ENCODE data around the gene PRKCB.
"Not testable (repeated sequence)": the region's sequence is repeated elsewhere in the genome, so short reads cannot be mapped to it uniquely, and the experiment has no call there.

PRKCB gene

DNA sequence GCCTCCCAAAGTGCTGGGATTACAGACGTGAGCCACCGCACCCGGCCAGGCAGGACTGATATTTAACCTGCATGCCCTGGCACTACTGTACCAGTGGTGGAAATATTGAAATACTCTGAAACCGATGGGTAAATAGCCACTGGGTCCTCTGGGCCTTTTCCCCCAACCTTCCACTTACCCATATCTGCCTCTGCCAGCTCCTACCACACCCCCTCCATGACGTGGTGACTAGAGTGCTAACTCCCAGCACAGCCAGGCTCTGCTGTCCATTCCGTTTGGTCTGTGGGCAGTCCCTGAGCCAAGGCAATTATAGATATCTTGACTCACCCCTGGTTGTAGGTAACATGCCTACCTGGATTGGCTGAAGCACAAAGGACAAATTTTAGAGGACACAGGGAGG is 187.8 kb downstream of the PRKCB start:
- no peak overlapping the region for H2AFZ ChIP-seq (ENCODE audit: low read depth, low read length, severe bottlenecking)
- TF ChIP-seq, protein P1, sequence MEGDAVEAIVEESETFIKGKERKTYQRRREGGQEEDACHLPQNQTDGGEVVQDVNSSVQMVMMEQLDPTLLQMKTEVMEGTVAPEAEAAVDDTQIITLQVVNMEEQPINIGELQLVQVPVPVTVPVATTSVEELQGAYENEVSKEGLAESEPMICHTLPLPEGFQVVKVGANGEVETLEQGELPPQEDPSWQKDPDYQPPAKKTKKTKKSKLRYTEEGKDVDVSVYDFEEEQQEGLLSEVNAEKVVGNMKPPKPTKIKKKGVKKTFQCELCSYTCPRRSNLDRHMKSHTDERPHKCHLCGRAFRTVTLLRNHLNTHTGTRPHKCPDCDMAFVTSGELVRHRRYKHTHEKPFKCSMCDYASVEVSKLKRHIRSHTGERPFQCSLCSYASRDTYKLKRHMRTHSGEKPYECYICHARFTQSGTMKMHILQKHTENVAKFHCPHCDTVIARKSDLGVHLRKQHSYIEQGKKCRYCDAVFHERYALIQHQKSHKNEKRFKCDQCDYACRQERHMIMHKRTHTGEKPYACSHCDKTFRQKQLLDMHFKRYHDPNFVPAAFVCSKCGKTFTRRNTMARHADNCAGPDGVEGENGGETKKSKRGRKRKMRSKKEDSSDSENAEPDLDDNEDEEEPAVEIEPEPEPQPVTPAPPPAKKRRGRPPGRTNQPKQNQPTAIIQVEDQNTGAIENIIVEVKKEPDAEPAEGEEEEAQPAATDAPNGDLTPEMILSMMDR (IDR thresholded peaks at IDR 0.05; ENCODE audit: insufficient read depth, low read length, poor library complexity, severe bottlenecking) = no peak
- TF ChIP-seq EZH2phosphoT487 (conservative IDR thresholded peaks at IDR 0.05; ENCODE audit: low read length) = no peak
- H3K36me3 ChIP-seq (ENCODE audit: low read length) = no peaks in the 10 kb centered on the region
- H4K20me1 ChIP-seq (ENCODE audit: low read depth, low read length) = no peaks in the 10 kb centered on the region; the same call in 1 of the 2 replicates
- H3F3A ChIP-seq (ENCODE audit: insufficient read depth) = no peaks in the 10 kb centered on the region
- no peaks in the 10 kb centered on the region for H3K9me2 ChIP-seq (replicated peaks; ENCODE audit: insufficient read depth, low read length)
- no peak overlapping the region for H3K9ac ChIP-seq (ENCODE audit: low read length)
- no peak overlapping the region for H3K4me3 ChIP-seq (ENCODE audit: insufficient read depth, low read length, poor library complexity, severe bottlenecking)
- H3K9me3 ChIP-seq (ENCODE audit: insufficient read depth, low read length) = no peaks in the 10 kb centered on the region
- H3K4me2 ChIP-seq (ENCODE audit: low read depth, low read length, poor library complexity, severe bottlenecking) = no peak overlapping the region
- H3K79me2 ChIP-seq (ENCODE audit: insufficient read depth, low read length) = no peaks in the 10 kb centered on the region
- H3K27me3 ChIP-seq (ENCODE audit: low read length) = no peaks in the 10 kb centered on the region
- H3K27ac ChIP-seq (ENCODE audit: low read depth, low read length) = no peak overlapping the region

DNA sequence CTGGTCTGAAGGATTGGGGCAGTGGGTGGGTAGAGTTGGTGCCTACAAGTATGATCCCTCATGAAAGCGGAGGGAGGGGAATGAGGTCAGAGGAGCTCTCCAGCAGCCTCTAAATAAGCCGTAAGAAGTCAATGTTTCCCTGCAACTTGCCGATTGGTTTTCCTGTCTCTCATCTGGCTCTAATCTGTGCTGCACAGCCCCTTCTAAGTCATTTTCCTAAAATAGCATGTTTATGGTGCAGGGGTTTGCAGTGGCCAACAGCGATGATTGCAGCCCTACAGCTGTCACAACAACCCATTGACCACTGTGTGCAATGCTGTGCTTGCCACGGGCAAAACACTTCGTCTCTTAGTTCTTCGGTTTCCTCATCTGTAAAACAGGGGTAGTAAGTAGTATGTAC is 189.2 kb downstream of the PRKCB start:
- Histone ChIP-seq H3K27ac (ENCODE audit: low read depth, low read length) (no peak overlapping the region), H3K9me2 (replicated peaks; ENCODE audit: insufficient read depth, low read length) (no peaks in the 10 kb centered on the region), H4K20me1 (ENCODE audit: low read depth, low read length) (no peaks in the 10 kb centered on the region; the same call in 1 of the 2 replicates)

DNA sequence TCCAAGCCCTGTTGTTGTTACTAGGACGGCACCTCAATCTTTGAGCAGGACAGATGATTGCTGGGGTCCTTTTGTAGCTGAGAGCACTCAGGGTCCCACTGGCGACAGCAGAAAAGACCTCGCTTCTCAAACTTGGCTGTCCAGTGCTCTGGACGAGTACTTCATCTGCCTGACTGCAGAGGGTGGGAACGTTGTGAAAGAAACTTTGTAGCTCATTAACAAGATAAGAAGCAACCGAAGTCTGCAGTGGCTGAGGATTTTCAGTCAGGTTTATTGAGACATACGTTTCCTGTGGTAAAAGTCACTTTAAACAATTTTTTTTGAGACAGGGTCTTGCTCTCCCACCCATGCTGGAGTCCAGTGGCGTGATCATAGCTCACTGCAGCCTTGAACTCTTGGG is 191.7 kb downstream of the PRKCB start:
- Histone ChIP-seq H3K27me3 (ENCODE audit: low read length) (no peaks in the 10 kb centered on the region), H3K36me3 (ENCODE audit: low read length) (no peaks in the 10 kb centered on the region), H3K4me3 (ENCODE audit: insufficient read depth, low read length, poor library complexity, severe bottlenecking) (no peak overlapping the region), H2AFZ (ENCODE audit: low read depth, low read length, severe bottlenecking) (no peak overlapping the region), H3K27ac (ENCODE audit: low read depth, low read length) (no peak overlapping the region), H4K20me1 (ENCODE audit: low read depth, low read length) (no peaks in the 10 kb centered on the region), H3F3A (ENCODE audit: insufficient read depth) (no peaks in the 10 kb centered on the region), H3K9me2 (replicated peaks; ENCODE audit: insufficient read depth, low read length) (no peaks in the 10 kb centered on the region), H3K9me3 (ENCODE audit: insufficient read depth, low read length) (no peaks in the 10 kb centered on the region), H3K9ac (ENCODE audit: low read length) (no peak overlapping the region), H3K4me2 (ENCODE audit: low read depth, low read length, poor library complexity, severe bottlenecking) (no peak overlapping the region), H3K79me2 (ENCODE audit: insufficient read depth, low read length) (no peaks in the 10 kb centered on the region)
- TF ChIP-seq EZH2phosphoT487 (conservative IDR thresholded peaks at IDR 0.05; ENCODE audit: low read length) = no peak
- TF ChIP-seq, protein P1 (IDR thresholded peaks at IDR 0.05; ENCODE audit: insufficient read depth, low read length, poor library complexity, severe bottlenecking) = no peak

More for the DNA sequence above, 189.2 kb downstream of the PRKCB start:
- H3F3A ChIP-seq (ENCODE audit: insufficient read depth) = no peaks in the 10 kb centered on the region
- H3K9ac ChIP-seq (ENCODE audit: low read length) = no peak overlapping the region
- no peaks in the 10 kb centered on the region for H3K36me3 ChIP-seq (ENCODE audit: low read length)
- H3K9me3 ChIP-seq (ENCODE audit: insufficient read depth, low read length) = no peaks in the 10 kb centered on the region
- H3K27me3 ChIP-seq (ENCODE audit: low read length) = no peaks in the 10 kb centered on the region
- H3K79me2 ChIP-seq (ENCODE audit: insufficient read depth, low read length) = no peaks in the 10 kb centered on the region
- TF ChIP-seq, protein P1 (IDR thresholded peaks at IDR 0.05; ENCODE audit: insufficient read depth, low read length, poor library complexity, severe bottlenecking) = no peak
- no peak for TF ChIP-seq EZH2phosphoT487 (conservative IDR thresholded peaks at IDR 0.05; ENCODE audit: low read length)
- H2AFZ ChIP-seq (ENCODE audit: low read depth, low read length, severe bottlenecking) = no peak overlapping the region
- no peak overlapping the region for H3K4me2 ChIP-seq (ENCODE audit: low read depth, low read length, poor library complexity, severe bottlenecking)
- no peak overlapping the region for H3K4me3 ChIP-seq (ENCODE audit: insufficient read depth, low read length, poor library complexity, severe bottlenecking)

DNA sequence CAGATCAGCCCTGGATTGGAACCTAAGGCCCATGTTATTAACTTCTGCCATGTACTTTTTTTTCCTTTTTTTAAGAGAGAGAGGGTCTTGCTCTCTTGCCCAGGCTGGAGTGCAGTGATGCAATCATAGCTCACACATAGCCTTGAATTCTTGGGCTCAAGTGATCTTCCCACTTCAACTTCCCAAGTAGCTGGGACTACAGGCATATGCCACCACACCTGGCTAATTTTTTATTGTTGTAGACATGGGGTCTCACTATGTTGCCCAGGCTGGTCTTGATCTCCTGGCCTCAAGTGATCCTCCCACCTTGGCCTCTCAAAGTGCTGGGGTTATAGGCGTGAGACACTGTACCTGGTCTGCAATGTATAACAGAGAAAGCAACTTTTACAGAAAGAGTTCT is 194.1 kb downstream of the PRKCB start:
- not testable (repeated sequence) for H3K27ac ChIP-seq (ENCODE audit: low read depth, low read length); H4K20me1 ChIP-seq (ENCODE audit: low read depth, low read length)

More for the DNA sequence above, 194.1 kb downstream of the PRKCB start:
- H3K4me3 ChIP-seq (ENCODE audit: insufficient read depth, low read length, poor library complexity, severe bottlenecking); H2AFZ ChIP-seq (ENCODE audit: low read depth, low read length, severe bottlenecking); H3K36me3 ChIP-seq (ENCODE audit: low read length); H3F3A ChIP-seq (ENCODE audit: insufficient read depth); H3K4me2 ChIP-seq (ENCODE audit: low read depth, low read length, poor library complexity, severe bottlenecking); H3K9me2 ChIP-seq (replicated peaks; ENCODE audit: insufficient read depth, low read length); H3K9me3 ChIP-seq (ENCODE audit: insufficient read depth, low read length); H3K9ac ChIP-seq (ENCODE audit: low read length); H3K79me2 ChIP-seq (ENCODE audit: insufficient read depth, low read length); H3K27me3 ChIP-seq (ENCODE audit: low read length): not testable (repeated sequence)

Data from SU-DHL-6 (cell line).